Activated CD8-positive, alpha-beta T cell treated with anti-CD3 and anti-CD28 coated beads, Interleukin-2, amount 10 ng/mL, durations not matched to agents 7 days and 5 days (primary cell): Measurements from ENCODE around the gene ITGA7. TPM values are rescaled to one million over a fixed set of nuclear protein-coding genes. Genes with fewer than 3 reads are reported as not detected.
A peak's percentile ranks its signal among the peaks of the same experiment; 100 is the strongest.

Experiments
- ATAC-seq: fragments of 150-1000 bp; cut with Tn5 transposase; one replicate; pipeline ENCODE4 v1.10.0; 2021; ENCODE audit warnings: moderate library complexity
- CTCF ChIA-PET: fragments of 350-600 bp; sonication (Branson Sonifier 250); formaldehyde crosslinking; loops from one replicate; lab custom pipeline; 2021; ENCODE audit warnings: antibody characterized with exemption; lab: Charles Lee
- POLR2A ChIA-PET: fragments of 350-600 bp; sonication (Branson Sonifier 250); formaldehyde crosslinking; loops from one replicate; lab custom pipeline; 2021; ENCODE audit warnings: antibody characterized with exemption; lab: Charles Lee
- DNase-seq: peaks from one replicate; pipeline ENCODE4 v3.0.0-alpha.2; 2020
- H3K27ac Mint-ChIP-seq: one replicate; pipeline ENCODE4 v1.8.0; 2021; ENCODE audit warnings: mild to moderate bottlenecking, mixed read lengths
- H3K27me3 Mint-ChIP-seq: one replicate; pipeline ENCODE4 v1.8.0; 2021; ENCODE audit warnings: low read depth, mixed read lengths
- H3K36me3 Mint-ChIP-seq: one replicate; pipeline ENCODE4 v1.8.0; 2021; ENCODE audit warnings: low read depth, mixed read lengths
- H3K4me1 Mint-ChIP-seq: one replicate; pipeline ENCODE4 v1.8.0; 2021; ENCODE audit warnings: low read depth, mixed read lengths
- H3K4me3 Mint-ChIP-seq: one replicate; pipeline ENCODE4 v1.8.0; 2021; ENCODE audit warnings: mild to moderate bottlenecking, mixed read lengths
- H3K9me3 Mint-ChIP-seq: one replicate; pipeline ENCODE4 v1.8.0; 2022; ENCODE audit warnings: mixed read lengths; ENCODE audit not compliant: insufficient read depth
- total RNA-seq, 2 experiments: library from RNA; stranded (reverse); gene quantifications; one replicate each; pipeline ENCODE4 v1.2.3, GENCODE V29; 2021

ITGA7 gene
- total RNA-seq, 2 experiments from 2014 or later, result 2.0 to 4.2 TPM

DNA sequence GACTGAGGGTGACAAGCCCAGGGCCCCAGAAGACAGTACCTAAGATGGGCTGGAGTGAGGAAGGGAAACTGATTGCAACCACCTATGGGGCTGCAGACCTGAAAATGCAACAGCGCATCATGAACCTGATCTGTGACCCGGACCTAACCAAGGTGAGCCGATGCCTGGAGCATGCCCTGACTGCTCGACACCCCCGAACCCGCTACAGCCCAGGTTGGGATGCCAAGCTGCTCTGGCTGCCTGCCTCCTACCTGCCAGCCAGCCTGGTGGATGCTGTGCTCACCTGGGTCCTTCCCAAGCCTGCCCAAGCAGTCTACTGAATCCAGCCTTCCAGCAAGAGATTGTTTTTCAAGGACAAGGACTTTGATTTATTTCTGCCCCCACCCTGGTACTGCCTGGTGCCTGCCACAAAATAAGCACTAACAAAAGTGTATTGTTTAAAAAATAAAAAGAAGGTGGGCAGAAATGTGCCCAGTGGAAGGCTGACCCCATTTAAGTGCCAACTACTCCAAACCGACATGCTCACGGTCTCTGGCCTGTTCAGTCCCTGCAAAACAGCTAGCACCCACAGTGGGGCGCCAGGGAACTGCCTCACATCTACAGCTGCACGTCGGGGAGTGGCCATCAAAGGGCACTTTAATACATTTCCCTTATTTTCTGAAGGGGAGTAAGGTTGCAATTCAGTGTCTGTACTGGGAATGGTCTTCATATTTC is 16.7 kb upstream of the ITGA7 start:
- peaks cover 59% of the 10 kb centered on the region for H3K4me1 Mint-ChIP-seq
- H3K4me3 Mint-ChIP-seq, result no peak overlapping the region
- peaks cover 35% of the 10 kb centered on the region for H3K36me3 Mint-ChIP-seq
- no peaks in the 10 kb centered on the region for H3K27me3 Mint-ChIP-seq
- ChIA-PET POLR2A (interaction anchor here (1.1 to 2.3 kb wide), 2 partner anchors 8 to 14 kb away, joined by 6 to 17 read pairs; partner anchors contain the start of gene BLOC1S1), CTCF (interaction anchor here (0.6 to 7.6 kb wide), 9 partner anchors 8 to 250 kb away, joined by 3 to 170 read pairs (median 7); partner anchors contain the start of genes BLOC1S1 and RAB5B)
- ATAC-seq (peak; percentile 41), DNase-seq (peak; percentile 83)
- H3K9me3 Mint-ChIP-seq, result no peaks in the 10 kb centered on the region
- H3K27ac Mint-ChIP-seq, result peak overlapping the region; percentile 18

DNA sequence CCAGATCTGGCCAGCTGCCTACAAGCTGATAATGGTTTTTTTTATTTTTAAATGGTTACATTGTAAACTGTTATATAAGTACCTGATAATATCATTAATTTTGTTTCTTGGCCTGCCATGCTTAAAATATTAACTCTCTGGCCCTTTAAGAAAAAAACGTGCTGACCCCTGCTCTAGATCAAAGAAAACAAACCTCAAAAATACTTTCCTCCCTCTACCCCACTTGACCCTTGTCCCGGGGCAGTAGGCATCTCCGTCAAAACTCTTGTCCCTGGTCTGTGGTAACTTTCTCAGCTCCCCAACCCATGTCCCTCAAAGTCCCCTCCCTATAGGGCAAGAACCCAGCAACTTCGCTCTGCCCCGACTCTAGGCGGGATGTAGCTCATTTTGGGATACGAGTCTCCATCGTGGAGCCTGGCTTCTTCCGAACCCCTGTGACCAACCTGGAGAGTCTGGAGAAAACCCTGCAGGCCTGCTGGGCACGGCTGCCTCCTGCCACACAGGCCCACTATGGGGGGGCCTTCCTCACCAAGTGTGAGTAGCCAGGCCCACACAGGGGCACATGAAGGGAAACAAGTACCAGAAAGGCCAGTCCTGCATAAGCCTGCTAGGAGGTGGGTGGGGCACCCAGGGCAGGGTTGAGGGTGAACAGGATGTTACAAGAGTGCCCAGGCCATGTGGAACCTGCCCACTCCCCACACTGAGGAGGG is 16.0 kb upstream of the ITGA7 start:
- Mint-ChIP-seq H3K4me3 (no peak overlapping the region), H3K27me3 (no peaks in the 10 kb centered on the region), H3K4me1 (peaks cover 66% of the 10 kb centered on the region), H3K27ac (no peak overlapping the region), H3K36me3 (peaks cover 41% of the 10 kb centered on the region), H3K9me3 (no peaks in the 10 kb centered on the region)
- no peak for DNase-seq
- ATAC-seq, result no peak
- ChIA-PET CTCF (interaction anchor here (1.2 to 7.6 kb wide), 3 partner anchors 14 to 210 kb away, joined by 3 to 170 read pairs (median 16); no protein-coding TSS in a partner anchor), POLR2A (interaction anchor here (2.3 kb wide), 1 partner anchor 14 kb away, joined by 17 read pairs; no protein-coding TSS in a partner anchor)

DNA sequence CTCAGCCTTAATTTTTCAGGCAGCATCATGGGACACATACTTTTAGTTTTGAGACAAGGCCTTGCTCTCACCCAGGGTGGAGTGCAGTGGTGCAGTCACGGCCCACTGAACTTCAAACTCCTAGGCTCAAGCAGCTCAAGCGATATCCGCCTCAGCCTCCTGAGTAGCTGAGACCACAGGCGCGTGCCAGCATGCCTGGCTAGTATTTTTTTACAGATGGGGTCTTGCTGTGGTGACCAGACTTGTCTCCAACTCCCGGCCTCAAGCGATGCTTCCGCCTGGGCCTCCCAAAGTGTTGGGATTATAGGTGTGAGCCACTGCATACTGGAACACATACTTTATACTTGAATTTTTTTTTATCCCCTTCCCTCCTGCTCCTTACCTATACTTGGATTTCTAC is 15.2 kb upstream of the ITGA7 start:
- no peak overlapping the region for H3K27ac Mint-ChIP-seq
- ChIA-PET POLR2A (no interaction called here), CTCF (interaction anchor here (1.2 to 7.6 kb wide), 3 partner anchors 15 to 211 kb away, joined by 3 to 170 read pairs (median 16); no protein-coding TSS in a partner anchor)
- peaks cover 46% of the 10 kb centered on the region for H3K36me3 Mint-ChIP-seq
- ATAC-seq, result no peak
- H3K4me3 Mint-ChIP-seq, result no peak overlapping the region
- no peaks in the 10 kb centered on the region for H3K27me3 Mint-ChIP-seq
- H3K9me3 Mint-ChIP-seq, result no peaks in the 10 kb centered on the region
- H3K4me1 Mint-ChIP-seq, result peaks cover 73% of the 10 kb centered on the region
- no peak for DNase-seq

DNA sequence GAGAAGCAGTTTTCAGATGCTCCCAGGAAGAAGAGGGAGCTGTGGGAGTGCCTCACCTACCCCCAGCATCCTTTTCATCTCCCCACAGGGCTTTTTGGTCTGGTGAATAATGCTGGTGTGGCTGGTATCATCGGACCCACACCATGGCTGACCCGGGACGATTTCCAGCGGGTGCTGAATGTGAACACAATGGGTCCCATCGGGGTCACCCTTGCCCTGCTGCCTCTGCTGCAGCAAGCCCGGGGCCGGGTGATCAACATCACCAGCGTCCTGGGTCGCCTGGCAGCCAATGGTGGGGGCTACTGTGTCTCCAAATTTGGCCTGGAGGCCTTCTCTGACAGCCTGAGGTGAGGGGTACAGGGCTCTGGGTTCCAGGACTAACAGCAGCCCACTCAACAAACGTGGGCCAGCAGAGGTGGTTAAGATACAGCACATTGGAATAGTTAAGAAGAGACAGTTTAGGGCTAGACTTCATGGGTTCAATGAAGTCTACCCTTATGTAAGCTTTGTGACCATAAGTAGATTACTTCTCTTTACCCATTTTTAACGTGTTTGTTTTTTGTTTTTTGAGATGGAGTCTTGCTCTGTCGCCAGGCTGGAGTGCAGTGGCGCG is 14.0 kb upstream of the ITGA7 start:
- Mint-ChIP-seq H3K4me3 (no peak overlapping the region), H3K9me3 (no peaks in the 10 kb centered on the region), H3K36me3 (peaks cover 43% of the 10 kb centered on the region), H3K4me1 (peaks cover 74% of the 10 kb centered on the region), H3K27ac (no peak overlapping the region), H3K27me3 (no peaks in the 10 kb centered on the region)
- DNase-seq (no peak), ATAC-seq (no peak)
- ChIA-PET POLR2A (interaction anchor here (3.3 kb wide), 1 partner anchor 8 kb away, joined by 21 read pairs; the partner anchor contains the start of gene CD63), CTCF (interaction anchor here (1.2 to 7.6 kb wide), 3 partner anchors 8 to 16 kb away, joined by 3 to 170 read pairs (median 35); partner anchors contain the start of gene CD63)

DNA sequence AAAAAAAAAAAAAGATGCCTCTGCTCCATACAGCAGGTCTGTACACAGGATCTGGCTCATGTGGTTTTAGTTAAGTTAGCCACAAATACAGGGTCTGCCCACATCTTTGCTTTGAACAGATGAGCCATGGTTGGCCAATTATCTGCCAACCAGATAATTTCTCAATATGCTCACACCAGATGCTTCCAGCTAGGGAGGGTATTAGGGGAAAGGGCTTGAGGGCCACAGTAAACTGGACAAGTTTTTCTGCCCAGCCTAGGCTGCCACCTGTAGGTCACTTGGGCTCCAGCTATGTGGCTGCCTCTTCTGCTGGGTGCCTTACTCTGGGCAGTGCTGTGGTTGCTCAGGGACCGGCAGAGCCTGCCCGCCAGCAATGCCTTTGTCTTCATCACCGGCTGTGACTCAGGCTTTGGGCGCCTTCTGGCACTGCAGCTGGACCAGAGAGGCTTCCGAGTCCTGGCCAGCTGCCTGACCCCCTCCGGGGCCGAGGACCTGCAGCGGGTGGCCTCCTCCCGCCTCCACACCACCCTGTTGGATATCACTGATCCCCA is 13.3 kb upstream of the ITGA7 start:
- ATAC-seq (peak; percentile 2), DNase-seq (peak; percentile 51)
- H3K4me3 Mint-ChIP-seq, result no peak overlapping the region

DNA sequence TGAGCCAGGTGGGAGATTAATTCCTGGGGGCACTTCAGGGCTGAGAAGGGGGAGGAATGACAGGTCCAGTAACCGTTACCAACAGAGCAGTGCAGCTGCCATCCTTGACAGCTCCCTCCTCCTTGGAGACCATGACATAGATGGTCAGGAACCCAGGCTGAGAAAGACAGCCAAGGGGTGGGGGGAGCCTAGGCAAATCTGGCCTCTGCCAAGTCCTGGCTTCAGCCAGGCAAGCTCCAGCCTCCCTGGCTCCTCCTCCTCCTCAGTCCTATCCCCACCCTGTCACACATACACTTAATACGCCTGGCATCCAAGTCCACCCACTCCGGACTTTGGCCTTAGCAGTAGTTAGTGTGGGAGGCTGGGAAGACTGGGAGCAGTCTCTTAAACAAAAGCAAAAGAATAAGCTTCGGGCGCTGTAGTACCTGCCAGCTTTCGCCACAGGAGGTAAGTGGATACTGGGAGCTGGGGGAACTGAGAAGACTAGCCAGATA is 12.4 kb upstream of the ITGA7 start, which contains the start of gene RDH5:
Gene RDH5 (plus strand): TSS at position 323 of the 494 bp plus-strand sequence. CDS start 792 bp downstream, outside the sequence.
- ChIA-PET CTCF (interaction anchor here (1.1 to 7.6 kb wide), 5 partner anchors 10 to 219 kb away, joined by 3 to 170 read pairs (median 5); partner anchors contain the start of gene CD63), POLR2A (interaction anchor here (1.1 to 3.3 kb wide), 2 partner anchors 10 to 210 kb away, joined by 3 to 21 read pairs; partner anchors contain the start of gene CD63)
- peaks cover 34% of the 10 kb centered on the region for H3K36me3 Mint-ChIP-seq
- no peak for DNase-seq
- H3K4me1 Mint-ChIP-seq, result peaks cover 71% of the 10 kb centered on the region
- no peak for ATAC-seq
- H3K4me3 Mint-ChIP-seq, result peak within 1 kb of the TSS; percentile 15
- H3K27me3 Mint-ChIP-seq, result peaks cover 2% of the 10 kb centered on the region
- H3K27ac Mint-ChIP-seq, result peak within 1 kb of the TSS; percentile 57
- H3K9me3 Mint-ChIP-seq, result no peaks in the 10 kb centered on the region

More for the DNA sequence above, 13.3 kb upstream of the ITGA7 start:
- Mint-ChIP-seq H3K4me1 (peaks cover 71% of the 10 kb centered on the region), H3K9me3 (no peaks in the 10 kb centered on the region), H3K27me3 (no peaks in the 10 kb centered on the region), H3K27ac (peak overlapping the region; percentile 57), H3K36me3 (peaks cover 38% of the 10 kb centered on the region)
- CTCF ChIA-PET, result interaction anchor here (1.2 to 7.6 kb wide), 4 partner anchors 9 to 205 kb away, joined by 3 to 170 read pairs (median 20); partner anchors contain the start of gene CD63
- POLR2A ChIA-PET, result interaction anchor here (0.6 to 3.3 kb wide), 3 partner anchors 9 to 209 kb away, joined by 3 to 21 read pairs (median 3); partner anchors contain the start of gene CD63

DNA sequence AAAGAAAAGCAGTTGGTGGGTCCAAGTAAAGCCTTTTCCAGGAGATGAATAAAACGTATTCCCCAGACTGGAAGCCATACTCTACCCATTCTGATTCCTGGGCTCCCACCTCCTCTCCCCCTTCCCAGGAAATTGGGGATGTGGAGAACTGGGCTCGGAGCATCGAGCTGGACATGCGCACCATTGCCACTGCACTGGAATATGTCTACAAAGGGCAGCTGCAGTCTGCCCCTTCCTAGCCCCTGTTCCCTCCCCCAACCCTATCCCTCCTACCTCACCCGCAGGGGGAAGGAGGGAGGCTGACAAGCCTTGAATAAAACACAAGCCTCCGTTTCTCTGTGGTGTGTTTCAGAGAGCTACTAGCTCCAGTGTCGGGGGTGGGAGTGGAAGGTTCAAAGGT is 11.7 kb upstream of the ITGA7 start:
- no peak overlapping the region for H3K27ac Mint-ChIP-seq

DNA sequence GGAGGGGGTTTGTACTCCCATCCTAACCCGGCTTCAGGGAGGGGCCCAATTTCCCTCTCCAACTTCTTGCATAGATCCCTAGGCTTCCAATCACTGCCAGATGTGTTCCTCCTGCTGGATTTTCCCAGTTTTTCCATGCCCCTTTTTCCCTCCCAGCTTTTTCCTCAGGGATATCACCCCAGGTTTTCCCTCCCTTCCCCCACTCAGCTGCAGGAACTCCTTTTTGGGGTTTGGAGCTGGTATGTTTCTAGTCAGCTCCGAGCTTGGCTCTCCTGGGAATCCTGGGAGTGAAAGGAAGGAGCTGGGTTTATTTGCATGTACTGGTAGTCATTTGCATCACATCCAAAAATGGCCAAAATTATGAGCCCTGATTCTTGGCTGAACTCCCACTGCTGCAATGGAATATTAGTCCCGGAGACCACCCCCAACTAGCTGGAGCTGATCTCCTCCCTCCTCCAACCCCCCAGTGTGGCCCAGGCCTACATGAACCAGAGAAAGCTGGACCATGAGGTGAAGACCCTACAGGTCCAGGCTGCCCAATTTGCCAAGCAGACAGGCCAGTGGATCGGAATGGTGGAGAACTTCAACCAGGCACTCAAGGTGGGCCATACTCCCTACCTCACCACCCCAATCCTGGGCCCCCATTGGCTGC is 11.0 kb upstream of the ITGA7 start:
- Mint-ChIP-seq H3K4me3 (no peak overlapping the region), H3K27me3 (peaks cover 3% of the 10 kb centered on the region), H3K9me3 (no peaks in the 10 kb centered on the region), H3K4me1 (peaks cover 62% of the 10 kb centered on the region), H3K36me3 (peaks cover 24% of the 10 kb centered on the region), H3K27ac (no peak overlapping the region)
- no peak for ATAC-seq
- CTCF ChIA-PET, result interaction anchor here (1.4 to 7.6 kb wide), 5 partner anchors 11 to 208 kb away, joined by 3 to 170 read pairs (median 5); partner anchors contain the start of gene CD63
- DNase-seq, result no peak
- POLR2A ChIA-PET, result interaction anchor here (0.8 to 3.3 kb wide), 3 partner anchors 11 to 255 kb away, joined by 3 to 21 read pairs (median 10); partner anchors contain the start of genes CD63 and RAB5B

More for the DNA sequence above, 11.7 kb upstream of the ITGA7 start:
- DNase-seq, result no peak
- no peak overlapping the region for H3K4me3 Mint-ChIP-seq
- H3K27me3 Mint-ChIP-seq, result peaks cover 2% of the 10 kb centered on the region
- peaks cover 27% of the 10 kb centered on the region for H3K36me3 Mint-ChIP-seq
- ChIA-PET POLR2A (interaction anchor here (0.6 to 3.3 kb wide), 3 partner anchors 11 to 431 kb away, joined by 3 to 21 read pairs (median 5); partner anchors contain the start of genes CD63 and RAB5B), CTCF (interaction anchor here (1.1 to 7.6 kb wide), 5 partner anchors 10 to 220 kb away, joined by 3 to 170 read pairs (median 5); partner anchors contain the start of gene CD63)
- no peaks in the 10 kb centered on the region for H3K9me3 Mint-ChIP-seq
- H3K4me1 Mint-ChIP-seq, result peaks cover 64% of the 10 kb centered on the region
- ATAC-seq, result no peak

DNA sequence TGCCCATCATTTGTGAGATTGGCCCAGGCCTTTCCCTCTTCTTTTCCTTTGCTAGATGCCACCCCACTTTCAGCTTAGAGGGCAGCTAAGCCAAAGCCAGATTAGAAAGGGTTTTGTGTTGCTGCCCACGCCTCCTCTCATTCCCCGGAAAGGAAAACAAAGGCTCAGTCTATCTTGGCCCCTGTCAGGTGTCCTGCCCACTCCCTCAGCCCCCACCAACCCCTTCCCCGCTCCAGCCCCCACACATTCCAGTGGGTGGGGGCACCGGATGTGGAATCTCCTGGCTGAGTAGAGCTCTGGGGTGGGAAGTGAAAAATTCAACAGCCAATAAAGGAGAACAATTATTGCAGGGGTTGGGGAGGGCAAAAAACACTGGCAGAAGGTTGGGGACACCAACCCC is 10.3 kb upstream of the ITGA7 start:
- H3K27ac Mint-ChIP-seq, result no peak overlapping the region
- CTCF ChIA-PET, result interaction anchor here (1.4 to 6.8 kb wide), 3 partner anchors 12 to 61 kb away, joined by 3 to 43 read pairs (median 35); partner anchors contain the start of gene CD63
- peak overlapping the region; percentile 97 for H3K4me3 Mint-ChIP-seq
- H3K9me3 Mint-ChIP-seq, result no peaks in the 10 kb centered on the region
- ATAC-seq, result no peak
- H3K27me3 Mint-ChIP-seq, result peaks cover 6% of the 10 kb centered on the region
- peaks cover 19% of the 10 kb centered on the region for H3K36me3 Mint-ChIP-seq
- POLR2A ChIA-PET, result interaction anchor here (2.0 to 3.3 kb wide), 2 partner anchors 12 to 20 kb away, joined by 10 to 28 read pairs; partner anchors contain the start of gene CD63
- peaks cover 62% of the 10 kb centered on the region for H3K4me1 Mint-ChIP-seq
- no peak for DNase-seq
